Fibroblast of lung (primary cell): ENCODE data around the gene CDKN1A. TPM values are rescaled to one million over a fixed set of nuclear protein-coding genes. Genes with fewer than 3 reads are reported as not detected.

ENCODE experiments used
- DNase-seq, 2 donors: peaks; one replicate each; pipeline versions ENCODE4 v3.0.0 to v3.0.0-alpha.2; 2010; ENCODE audit warnings: low read depth in 2 of 2
- H2AFZ ChIP-seq: 2 replicates; pipeline ENCODE4 v1.5.1; 2012; ENCODE audit warnings: low read length, control low read depth, inconsistent platforms
- H3K27ac ChIP-seq: 2 replicates; pipeline ENCODE4 v1.5.1; 2011; ENCODE audit warnings: low read length, control low read depth; ENCODE audit not compliant: insufficient read depth
- H3K27me3 ChIP-seq: 2 replicates; pipeline ENCODE4 v1.5.1; 2011; ENCODE audit warnings: mild to moderate bottlenecking, low read length; ENCODE audit not compliant: control insufficient read depth, insufficient read depth
- H3K36me3 ChIP-seq: 2 replicates; pipeline ENCODE4 v1.5.1; 2011; ENCODE audit warnings: low read length; ENCODE audit not compliant: control insufficient read depth, insufficient read depth
- H3K4me1 ChIP-seq: 2 replicates; pipeline ENCODE4 v1.5.1; 2011; ENCODE audit warnings: low read length; ENCODE audit not compliant: control insufficient read depth, insufficient read depth; ENCODE audit errors: extremely low read depth
- H3K4me2 ChIP-seq: 2 replicates; pipeline ENCODE4 v1.5.1; 2011; ENCODE audit warnings: low read length, control low read depth; ENCODE audit not compliant: insufficient read depth; ENCODE audit errors: extremely low read depth
- H3K4me3 ChIP-seq, 4 experiments: fragments of 200-600 bp in 1 of 4; sonication (generic) in 1 of 4; replicated peaks in 1 of 4; 2 replicates each; pipeline ENCODE4 v1.5.1; 2011 to 2016; ENCODE audit warnings: low read length in 4 of 4, low read depth in 3 of 4, mild to moderate bottlenecking in 3 of 4, control low read depth in 2 of 4, inconsistent platforms in 1 of 4, mixed read lengths in 1 of 4; ENCODE audit not compliant: insufficient read depth in 1 of 4; ENCODE audit errors: control extremely low read depth in 1 of 4
- H3K79me2 ChIP-seq: 2 replicates; pipeline ENCODE4 v1.5.1; 2012; ENCODE audit warnings: mild to moderate bottlenecking, low read length, inconsistent platforms; ENCODE audit not compliant: control insufficient read depth, insufficient read depth
- H3K9ac ChIP-seq: 2 replicates; pipeline ENCODE4 v1.5.1; 2011; ENCODE audit warnings: mild to moderate bottlenecking, low read length, control low read depth; ENCODE audit not compliant: insufficient read depth
- H3K9me3 ChIP-seq: 2 replicates; pipeline ENCODE4 v1.5.1; 2012; ENCODE audit warnings: low read depth, low read length; ENCODE audit not compliant: control insufficient read depth, insufficient read depth
- H4K20me1 ChIP-seq: 2 replicates; pipeline ENCODE4 v1.5.1; 2011; ENCODE audit warnings: low read length; ENCODE audit not compliant: control insufficient read depth, insufficient read depth; ENCODE audit errors: extremely low read depth
- EZH2 ChIP-seq: IDR thresholded peaks from 2 replicates; pipeline ENCODE4 v1.5.1; 2012; ENCODE audit warnings: low read length, control low read depth, mild to moderate bottlenecking; ENCODE audit errors: missing control alignments
- polyA plus RNA-seq, 2 donors: library from polyadenylated mRNA; depleted of rRNA in 1 of 2; stranded (reverse) in 1 of 2; unstranded in 1 of 2; fragments of >200 nt; gene quantifications; 2 replicates each; pipeline ENCODE4 v1.2.1, GENCODE V29; 2011 to 2012; ENCODE audit warnings: missing spikeins in 1 of 2
- total RNA-seq: library from RNA; depleted of rRNA; stranded (reverse); fragments of >200 nt; gene quantifications from 2 replicates; pipeline ENCODE4 v1.2.1, GENCODE V29; 2014
- TF ChIP-seq, protein P1 (sequence below), 2 donors: IDR thresholded peaks in 1 of 2; conservative IDR thresholded peaks in 1 of 2; 1 replicate in 1 of 2; 2 replicates in 1 of 2; pipeline ENCODE4 v1.5.1; 2011 to 2012; ENCODE audit warnings: low read length in 2 of 2, control low read depth in 1 of 2, inconsistent platforms in 1 of 2, low read depth in 1 of 2, mild to moderate bottlenecking in 1 of 2

Gene CDKN1A
- total and polyA plus RNA-seq, 2 donors (not counting 1 experiment from before 2014, with no cell fraction given): 166 to 900 TPM

DNA sequence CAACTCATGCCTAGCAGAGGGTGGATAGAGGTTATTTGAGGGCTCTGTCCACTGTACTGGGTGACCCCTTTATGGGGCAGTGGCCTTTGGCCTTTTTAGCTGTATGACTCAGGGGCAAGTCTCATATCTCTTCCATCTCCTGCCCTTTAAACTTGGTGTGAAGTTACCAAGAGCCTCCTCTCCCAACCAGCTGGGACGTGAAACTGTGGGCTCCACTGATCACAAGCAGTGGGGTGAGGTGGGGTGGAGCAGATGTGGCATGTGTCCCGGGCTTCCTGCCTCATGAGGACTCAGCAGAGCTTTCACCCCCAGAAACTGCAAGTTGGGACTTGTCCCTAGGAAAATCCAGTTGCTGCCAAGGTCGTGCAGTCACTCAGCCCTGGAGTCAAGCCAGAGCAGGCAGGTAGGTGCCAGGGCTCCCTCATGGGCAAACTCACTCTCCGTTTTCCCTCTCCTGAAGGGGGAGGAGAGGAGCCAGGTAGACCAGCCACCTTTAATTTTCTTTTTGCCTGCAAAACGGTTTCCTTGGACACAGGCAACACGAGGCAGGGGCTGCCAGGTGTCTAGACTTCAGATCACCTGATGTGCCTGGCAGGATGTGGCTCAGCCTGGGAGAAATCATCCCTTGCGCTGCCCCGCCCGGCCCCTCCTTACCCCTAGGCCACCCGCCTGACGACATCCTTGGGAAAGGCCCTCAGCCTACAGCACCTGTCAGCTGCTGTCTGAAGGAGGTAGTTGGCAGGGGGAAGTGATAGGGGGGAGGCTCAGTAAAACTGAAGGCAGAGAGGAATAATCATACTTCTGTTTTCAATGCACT, 4.0 kb downstream of the CDKN1A start:
- Histone ChIP-seq H3K4me1 (peaks cover 13% of the 10 kb centered on the region), H3K79me2 (peaks cover 62% of the 10 kb centered on the region), H4K20me1 (peaks cover 3% of the 10 kb centered on the region), H3K9me3 (no peaks in the 10 kb centered on the region), H3K9ac (no peak overlapping the region), H3K27ac (peak overlapping the region; percentile 5), H3K4me2 (peak overlapping the region; percentile 17), H2AFZ (no peak overlapping the region), H3K27me3 (no peaks in the 10 kb centered on the region), H3K4me3 (peak overlapping the region in 2 of 4 experiments; percentile 74 to 96), H3K36me3 (peaks cover 29% of the 10 kb centered on the region)
- peak in 1 of 2 donors; percentile 44 for DNase-seq
- no peak for TF ChIP-seq EZH2
- TF ChIP-seq, protein P1, sequence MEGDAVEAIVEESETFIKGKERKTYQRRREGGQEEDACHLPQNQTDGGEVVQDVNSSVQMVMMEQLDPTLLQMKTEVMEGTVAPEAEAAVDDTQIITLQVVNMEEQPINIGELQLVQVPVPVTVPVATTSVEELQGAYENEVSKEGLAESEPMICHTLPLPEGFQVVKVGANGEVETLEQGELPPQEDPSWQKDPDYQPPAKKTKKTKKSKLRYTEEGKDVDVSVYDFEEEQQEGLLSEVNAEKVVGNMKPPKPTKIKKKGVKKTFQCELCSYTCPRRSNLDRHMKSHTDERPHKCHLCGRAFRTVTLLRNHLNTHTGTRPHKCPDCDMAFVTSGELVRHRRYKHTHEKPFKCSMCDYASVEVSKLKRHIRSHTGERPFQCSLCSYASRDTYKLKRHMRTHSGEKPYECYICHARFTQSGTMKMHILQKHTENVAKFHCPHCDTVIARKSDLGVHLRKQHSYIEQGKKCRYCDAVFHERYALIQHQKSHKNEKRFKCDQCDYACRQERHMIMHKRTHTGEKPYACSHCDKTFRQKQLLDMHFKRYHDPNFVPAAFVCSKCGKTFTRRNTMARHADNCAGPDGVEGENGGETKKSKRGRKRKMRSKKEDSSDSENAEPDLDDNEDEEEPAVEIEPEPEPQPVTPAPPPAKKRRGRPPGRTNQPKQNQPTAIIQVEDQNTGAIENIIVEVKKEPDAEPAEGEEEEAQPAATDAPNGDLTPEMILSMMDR (conservative IDR thresholded peaks at IDR 0.05 in 1 of 2, IDR thresholded peaks at IDR 0.05 in 1 of 2; ENCODE audit: low read depth in 1 of 2, low read length in 2 of 2): no peak

DNA sequence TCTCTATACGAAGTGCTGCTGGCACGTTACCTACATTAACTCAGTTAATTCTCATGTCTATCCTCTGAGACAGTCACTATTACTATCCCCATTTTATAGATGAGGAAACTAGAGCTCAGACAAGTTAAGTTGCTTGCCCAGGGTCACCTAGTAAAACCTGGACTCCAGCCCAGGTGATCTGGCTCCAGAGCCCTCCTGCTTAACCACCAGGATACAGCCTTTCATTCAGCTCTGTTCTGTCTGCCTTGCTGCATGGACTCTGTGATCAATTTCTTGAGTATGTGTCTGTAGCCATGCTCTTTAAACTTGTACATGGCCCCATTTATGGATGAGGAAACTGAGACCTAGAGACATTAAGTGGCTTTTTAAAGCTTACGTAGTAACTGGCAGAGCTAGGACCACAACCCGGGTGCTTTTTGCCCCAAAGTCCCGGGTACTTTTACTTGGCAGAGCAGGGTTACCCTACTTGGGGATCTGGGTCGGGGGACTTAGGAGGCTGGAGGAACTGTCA, 4.7 kb downstream of the CDKN1A start:
- TF ChIP-seq EZH2: no peak
- TF ChIP-seq, protein P1 (conservative IDR thresholded peaks at IDR 0.05 in 1 of 2, IDR thresholded peaks at IDR 0.05 in 1 of 2; ENCODE audit: low read depth in 1 of 2, low read length in 2 of 2): no peak
- DNase-seq: no peak
- Histone ChIP-seq H3K4me2 (peak overlapping the region; percentile 48), H3K36me3 (peaks cover 29% of the 10 kb centered on the region), H3K9ac (no peak overlapping the region), H3K27me3 (no peaks in the 10 kb centered on the region), H3K4me3 (peak overlapping the region in 2 of 4 experiments; percentile 74 to 96), H3K79me2 (peaks cover 62% of the 10 kb centered on the region), H2AFZ (no peak overlapping the region), H3K4me1 (peaks cover 6% of the 10 kb centered on the region), H3K27ac (no peak overlapping the region), H3K9me3 (no peaks in the 10 kb centered on the region), H4K20me1 (peaks cover 3% of the 10 kb centered on the region)

DNA sequence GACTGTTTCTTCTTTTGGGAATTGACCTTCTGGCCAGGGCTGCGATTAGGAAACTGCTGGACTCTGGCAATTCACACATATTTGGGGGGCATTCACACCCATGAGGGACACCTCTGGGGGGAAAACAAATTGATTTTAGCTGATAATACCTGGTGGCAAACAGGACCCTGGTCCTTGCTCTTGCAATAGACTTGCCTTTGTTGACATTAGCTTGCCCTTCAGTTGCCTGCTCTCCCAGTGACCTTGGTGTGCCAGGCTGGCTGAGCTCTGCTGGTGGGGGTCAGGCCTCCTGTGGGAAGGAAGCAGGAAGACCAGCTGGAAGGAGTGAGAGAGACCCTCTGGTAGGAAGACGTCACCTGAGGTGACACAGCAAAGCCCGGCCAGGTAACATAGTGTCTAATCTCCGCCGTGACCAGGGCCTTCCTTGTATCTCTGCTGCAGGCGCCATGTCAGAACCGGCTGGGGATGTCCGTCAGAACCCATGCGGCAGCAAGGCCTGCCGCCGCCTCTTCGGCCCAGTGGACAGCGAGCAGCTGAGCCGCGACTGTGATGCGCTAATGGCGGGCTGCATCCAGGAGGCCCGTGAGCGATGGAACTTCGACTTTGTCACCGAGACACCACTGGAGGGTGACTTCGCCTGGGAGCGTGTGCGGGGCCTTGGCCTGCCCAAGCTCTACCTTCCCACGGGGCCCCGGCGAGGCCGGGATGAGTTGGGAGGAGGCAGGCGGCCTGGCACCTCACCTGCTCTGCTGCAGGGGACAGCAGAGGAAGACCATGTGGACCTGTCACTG, 5.3 kb downstream of the CDKN1A start:
- H4K20me1 ChIP-seq: peaks cover 3% of the 10 kb centered on the region
- H3K27ac ChIP-seq: no peak overlapping the region
- no peak for DNase-seq
- H3K9ac ChIP-seq: no peak overlapping the region
- H3K4me2 ChIP-seq: no peak overlapping the region
- no peak overlapping the region for H2AFZ ChIP-seq
- peaks cover 5% of the 10 kb centered on the region for H3K4me1 ChIP-seq
- no peaks in the 10 kb centered on the region for H3K9me3 ChIP-seq
- H3K4me3 ChIP-seq: peak overlapping the region in 2 of 4 experiments; percentile 74 to 96
- peaks cover 29% of the 10 kb centered on the region for H3K36me3 ChIP-seq
- no peaks in the 10 kb centered on the region for H3K27me3 ChIP-seq
- peaks cover 58% of the 10 kb centered on the region for H3K79me2 ChIP-seq
- no peak for TF ChIP-seq EZH2
- TF ChIP-seq, protein P1 (conservative IDR thresholded peaks at IDR 0.05 in 1 of 2, IDR thresholded peaks at IDR 0.05 in 1 of 2; ENCODE audit: low read depth in 1 of 2, low read length in 2 of 2): no peak
